ENCODE measurements around the gene CCNJL.
"Not testable (repeated sequence)": the region's sequence is repeated elsewhere in the genome, so short reads cannot be mapped to it uniquely, and the experiment has no call there.

The CCNJL gene

DNA sequence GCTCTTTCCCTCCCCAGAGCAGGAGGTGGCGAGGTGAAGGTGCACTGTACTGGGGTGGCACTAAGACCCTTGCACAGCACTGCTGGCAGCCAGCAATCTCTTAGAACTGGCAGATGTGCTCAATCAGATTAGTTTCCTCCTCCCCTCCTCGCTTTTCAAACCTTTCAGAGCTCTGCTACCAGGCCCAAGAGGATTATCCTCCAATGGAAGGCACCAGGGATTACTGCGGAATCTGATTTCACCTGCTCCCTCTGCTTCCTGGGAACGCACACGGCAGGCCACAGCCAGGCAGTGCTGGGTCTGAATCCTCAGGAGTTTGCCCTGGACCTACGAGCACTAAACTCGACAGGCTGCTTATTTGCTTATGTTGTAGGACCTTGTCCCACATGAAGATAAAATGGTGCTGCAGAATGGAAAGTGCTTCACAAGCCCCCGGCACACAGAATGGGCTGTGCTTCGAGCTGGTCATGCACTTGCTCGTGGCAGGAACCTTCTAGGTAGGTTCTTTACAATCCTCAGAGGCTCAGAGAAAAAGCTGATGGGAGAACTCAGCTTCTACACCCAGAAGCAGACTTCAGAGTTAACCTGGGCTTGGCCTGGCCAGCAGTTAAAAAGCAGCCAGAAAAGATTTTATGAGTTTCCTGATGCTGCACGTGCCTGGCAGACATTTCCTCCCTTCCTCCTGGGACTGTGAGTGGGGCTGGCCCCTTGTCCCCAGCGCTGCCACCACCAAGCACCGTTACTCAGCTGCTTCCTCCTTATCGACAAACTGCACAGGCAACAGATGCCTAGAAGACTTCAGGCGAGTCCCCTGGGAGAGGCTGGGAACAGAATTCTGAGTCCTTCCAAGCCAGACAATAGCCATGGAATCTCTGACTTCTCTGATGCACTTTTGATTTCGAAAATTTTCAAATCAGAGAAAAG is 50.0 kb downstream of the CCNJL start:
- DNase-seq (ENCODE audit: low read depth in 2 of 2) = no peak

DNA sequence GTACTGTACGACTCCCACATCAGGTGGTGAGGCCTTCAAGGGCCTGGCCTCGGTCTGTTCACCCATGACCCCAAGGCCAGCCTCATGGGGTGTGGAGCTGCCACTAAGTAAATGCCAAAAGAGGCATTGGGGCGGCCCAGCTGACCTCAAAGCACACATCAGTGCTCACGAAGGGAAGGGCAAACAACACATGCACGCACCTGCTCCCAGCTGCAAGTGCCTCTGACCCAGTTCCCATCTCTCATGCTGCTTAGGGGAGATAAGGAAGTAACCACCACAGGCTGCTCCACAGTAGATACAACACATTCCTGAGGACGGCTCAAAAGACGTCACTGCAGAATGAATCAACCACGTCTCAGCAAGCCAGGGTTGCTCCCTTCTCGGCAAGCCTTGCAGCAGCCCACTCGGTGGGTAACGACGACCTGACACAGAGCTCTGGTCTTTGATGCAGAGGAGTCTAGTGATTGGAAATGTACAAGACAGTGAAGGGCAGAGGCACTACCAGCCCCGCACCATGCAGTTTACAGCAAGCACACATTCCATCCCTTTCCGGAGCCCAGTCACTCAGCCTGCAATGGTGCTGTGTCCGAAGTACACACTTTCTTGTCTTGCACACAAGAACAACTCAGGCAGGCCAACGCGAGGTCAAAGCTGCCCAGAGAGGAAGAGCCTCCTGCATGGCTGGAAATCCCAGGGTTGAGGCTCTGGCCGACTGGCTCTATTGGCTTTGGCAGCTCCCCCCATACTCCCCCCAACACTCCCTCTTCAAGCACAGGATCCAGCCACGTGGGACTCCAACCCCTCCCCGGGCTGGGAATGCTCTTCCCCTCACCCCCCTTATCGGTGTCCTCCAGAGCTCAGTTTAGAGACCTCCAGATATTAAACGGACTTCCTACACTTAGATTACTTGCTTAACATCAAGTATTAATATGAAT is 51.2 kb downstream of the CCNJL start:
- DNase-seq (ENCODE audit: low read depth in 2 of 2) = no peak

DNA sequence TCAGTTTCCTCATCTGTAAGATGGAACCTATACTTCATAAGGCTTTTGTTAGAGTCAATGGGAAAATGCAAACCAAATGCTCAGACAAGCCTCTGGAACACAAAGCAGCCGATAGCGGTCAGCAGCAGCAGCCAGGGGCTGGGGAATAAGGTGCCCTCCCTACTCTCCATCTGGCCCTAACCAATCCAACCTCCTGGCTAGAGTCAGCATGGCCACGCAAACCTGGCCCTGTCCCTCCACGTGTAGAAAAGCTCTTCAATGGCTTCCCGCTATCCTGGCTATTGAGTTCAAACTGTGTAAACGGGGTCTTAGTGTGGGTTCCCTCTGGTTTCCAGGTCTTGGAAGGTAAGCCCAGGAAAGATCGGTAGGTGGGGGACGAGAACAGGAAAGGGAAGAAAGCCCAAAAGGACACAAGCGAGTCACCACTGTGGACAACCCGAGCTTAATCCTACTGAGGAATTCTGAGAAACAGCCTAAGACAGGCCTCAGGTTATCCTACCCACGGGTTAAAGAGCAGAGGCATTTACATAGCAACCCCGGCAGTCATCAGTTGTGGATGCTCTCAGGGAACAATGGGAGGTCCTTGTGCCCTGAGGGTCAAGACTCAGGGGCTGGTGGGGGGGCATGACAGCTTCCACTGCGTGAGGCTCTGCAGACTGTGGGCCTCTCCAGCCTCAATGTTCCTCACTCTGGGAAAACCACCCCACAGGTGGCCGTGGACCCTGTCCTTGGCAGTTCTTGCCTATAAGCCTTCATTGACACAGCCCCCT is 52.2 kb downstream of the CCNJL start:
- DNase-seq (ENCODE audit: low read depth in 2 of 2) = no peak

DNA sequence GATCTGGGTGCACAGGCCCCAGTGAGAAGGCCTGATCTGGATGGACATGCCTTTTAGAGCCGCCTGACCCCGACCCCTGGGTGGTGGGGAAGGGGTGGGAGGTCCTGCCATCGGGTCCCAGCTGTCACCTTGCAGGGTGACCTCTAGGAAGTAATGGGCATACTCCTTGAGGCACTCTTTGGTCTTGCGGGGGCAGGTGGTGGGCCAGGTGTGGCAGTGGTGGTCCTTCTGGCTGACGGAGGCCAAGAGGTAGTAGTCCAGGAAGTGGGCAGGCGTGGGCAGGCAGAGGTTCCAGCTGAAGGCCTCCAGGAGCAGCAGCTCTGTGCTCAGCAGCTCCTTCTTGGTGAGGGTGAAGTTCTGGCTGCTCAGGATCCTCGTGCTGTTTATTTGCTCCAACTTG is 53.0 kb downstream of the CCNJL start:
- DNase-seq (ENCODE audit: low read depth in 2 of 2) = no peak

DNA sequence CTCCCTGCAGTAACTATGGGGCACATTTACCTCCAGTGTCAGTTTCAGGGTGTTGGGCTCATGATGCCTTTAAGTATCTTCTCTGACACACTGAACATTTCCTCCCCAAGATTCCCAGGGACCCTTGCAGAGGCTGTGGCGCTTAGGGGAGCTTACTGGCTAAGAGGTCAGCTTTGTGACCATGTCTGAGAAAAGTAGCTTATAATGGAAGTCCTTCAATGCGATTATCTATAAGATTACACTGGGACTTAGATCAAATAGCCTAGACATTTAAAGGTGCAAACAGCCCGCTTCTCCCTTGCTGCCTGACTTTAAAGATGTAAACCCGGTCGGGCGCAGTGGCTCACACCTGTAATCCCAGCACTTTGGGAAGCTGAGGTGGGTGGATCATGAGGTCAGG is 57.7 kb downstream of the CCNJL start:
- no peak for DNase-seq (ENCODE audit: low read depth in 2 of 2)

DNA sequence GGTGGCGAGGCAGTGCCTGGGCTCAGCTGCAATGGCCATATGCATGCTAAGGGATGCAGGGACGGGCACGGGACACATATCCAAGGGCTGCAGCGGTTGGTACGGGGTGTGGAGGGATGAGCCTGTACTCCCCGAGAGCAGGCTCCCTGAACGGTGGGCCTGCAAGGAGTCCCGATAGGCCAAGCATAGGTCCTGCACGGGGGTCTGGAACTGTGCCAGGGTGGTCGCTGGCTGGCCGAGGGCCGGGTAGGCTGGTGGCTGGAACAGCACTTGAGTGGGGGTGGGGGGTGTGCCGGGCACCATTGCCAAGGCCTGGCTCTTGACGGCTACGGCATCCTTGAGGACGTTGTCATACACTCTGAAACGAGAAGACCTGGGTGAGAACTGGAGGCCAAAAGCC is 58.9 kb downstream of the CCNJL start:
- no peak for DNase-seq (ENCODE audit: low read depth in 2 of 2)

DNA sequence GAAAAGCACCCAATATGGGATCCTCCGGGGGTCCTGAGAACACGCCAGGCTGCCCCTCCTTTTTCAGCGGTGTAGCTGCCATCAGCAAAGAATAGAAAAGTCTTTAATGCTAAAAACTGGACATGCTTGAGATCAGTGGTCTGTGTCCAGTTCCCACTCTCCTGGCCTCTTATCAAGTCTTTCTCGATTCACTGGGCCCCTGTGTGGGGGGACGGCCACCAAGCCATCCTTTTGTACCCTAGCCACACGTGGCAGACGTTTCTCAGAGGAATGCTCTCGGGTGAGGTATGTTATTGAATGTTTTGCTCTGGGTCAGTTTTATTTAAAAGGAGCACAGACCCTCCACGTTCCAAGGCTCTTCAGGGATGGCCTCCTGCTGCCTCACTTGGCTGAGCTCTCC is 59.4 kb downstream of the CCNJL start:
- DNase-seq (ENCODE audit: low read depth in 2 of 2) = no peak

DNA sequence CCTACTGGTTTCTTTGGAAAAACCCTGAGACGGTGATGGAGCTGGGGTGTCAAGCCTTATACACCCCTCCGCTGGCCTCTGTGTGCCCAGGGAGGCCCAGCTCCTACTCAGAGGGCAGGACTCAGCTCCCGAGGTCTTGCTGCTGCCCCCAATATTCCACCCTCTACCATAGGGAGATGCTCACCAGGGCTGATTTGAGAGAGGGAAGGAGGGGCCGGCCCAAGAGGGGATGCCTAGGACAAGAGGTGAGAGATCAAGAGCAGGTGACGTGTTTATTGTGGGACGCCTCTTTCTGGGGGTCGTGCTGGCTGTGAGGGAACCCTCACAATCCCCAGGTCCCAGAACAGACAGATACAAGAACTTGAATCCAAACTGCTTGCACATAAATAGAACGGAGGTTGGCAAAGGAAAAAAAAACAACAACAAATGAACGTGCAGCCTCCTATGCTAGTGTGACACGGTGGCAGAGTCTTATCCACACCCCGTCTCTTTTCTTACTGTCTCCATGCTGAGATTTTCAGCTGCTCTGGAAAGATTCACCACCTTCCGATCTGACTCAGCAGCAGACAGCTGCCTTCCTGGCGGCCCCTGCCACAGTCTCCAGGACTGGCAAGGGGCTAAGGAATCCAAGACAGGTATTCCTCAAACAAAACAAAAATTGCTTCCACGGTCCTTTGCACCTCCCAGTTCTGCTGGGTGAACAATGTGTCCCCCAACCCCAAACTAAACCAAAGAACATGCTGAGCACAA is 60.8 kb downstream of the CCNJL start:
- DNase-seq (ENCODE audit: low read depth in 2 of 2) = no peak

DNA sequence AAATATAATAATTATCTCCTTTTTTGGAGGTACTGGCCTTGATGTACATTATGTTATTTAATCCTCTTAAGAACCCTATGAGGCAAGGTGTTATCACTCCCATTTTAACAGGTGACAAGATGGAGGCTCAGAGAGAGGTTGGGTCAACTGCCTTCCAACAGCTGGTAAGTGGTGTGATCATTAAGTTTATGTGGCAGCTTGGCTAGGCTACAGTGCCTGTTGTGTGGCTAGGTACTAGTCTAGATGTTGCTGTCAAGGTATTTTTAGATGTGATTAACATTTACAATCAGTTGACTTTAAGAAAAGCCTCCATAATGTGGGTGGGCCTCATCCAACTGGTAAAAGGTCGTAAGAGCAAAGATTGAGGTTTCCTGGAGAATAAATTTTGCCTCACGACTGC is 61.5 kb downstream of the CCNJL start:
- DNase-seq (ENCODE audit: low read depth in 2 of 2) = no peak

DNA sequence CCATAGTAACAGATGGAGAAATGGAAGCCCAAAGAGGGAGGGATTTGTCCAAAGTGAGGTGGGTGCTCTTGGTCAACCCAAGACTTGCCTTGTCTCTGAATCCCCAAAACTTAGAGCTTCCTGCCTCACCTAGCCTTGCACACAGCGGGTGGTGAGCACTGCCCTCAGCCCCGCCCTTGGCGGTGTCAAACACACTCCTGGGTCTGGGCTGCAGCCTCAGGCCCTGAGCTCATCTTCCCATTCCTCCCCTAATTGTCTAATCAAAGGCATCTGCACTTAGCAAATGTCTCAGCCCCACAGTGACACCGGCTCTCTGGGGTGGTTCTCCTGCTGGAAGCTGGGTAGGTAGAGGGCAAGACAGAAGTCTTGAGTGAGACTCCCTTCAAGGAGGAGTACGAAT is 62.1 kb downstream of the CCNJL start:
- DNase-seq (ENCODE audit: low read depth in 2 of 2) = no peak

DNA sequence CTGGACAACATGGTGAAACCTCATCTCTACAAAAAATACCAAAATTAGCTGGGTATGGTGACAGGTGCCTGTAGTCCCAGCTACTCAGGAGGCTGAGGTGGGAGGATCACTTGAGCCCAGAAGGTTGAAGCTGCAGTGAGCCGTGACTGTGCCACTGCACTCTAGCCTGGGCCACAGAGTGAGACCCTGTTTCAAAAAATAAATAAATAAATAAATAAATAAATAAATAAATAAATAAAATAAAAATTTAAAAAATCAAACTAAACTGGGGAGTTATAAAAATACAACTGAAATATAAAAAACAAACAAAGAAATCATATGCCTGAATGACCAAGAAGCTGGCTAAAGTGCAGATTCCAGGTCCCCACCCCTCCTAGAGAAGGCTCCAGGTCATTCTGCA is 62.8 kb downstream of the CCNJL start:
- not testable (repeated sequence) for DNase-seq (ENCODE audit: low read depth in 2 of 2)

DNA sequence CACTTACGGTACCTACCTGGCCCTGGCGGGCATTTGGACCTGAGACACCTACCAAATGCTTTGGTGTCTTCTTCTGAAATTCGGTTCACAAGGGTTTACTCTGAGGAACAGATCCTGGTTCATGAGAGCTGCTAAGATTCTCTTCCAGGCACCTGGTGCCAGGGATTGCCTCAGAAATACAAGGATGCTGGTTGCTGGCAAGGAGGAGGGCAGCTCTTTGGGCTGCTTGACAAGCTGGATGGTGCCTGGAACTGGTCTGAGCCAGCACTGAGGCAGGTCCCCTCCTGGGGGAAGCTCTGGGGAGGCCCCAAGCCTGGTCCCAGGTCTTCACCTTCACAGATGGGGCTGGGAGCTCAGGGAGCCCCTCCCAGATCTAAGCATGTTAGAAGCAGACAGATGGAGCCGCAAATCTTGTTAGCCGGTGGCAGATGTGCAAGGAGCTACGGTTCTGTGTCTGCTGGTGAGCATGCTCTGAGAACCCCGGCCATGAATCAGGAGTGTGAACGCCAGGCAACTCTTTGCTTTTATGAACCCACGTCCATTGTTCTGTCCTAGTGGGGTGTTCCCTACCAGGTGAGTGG is 66.8 kb downstream of the CCNJL start:
- DNase-seq (ENCODE audit: low read depth in 2 of 2) = no peak

DNA sequence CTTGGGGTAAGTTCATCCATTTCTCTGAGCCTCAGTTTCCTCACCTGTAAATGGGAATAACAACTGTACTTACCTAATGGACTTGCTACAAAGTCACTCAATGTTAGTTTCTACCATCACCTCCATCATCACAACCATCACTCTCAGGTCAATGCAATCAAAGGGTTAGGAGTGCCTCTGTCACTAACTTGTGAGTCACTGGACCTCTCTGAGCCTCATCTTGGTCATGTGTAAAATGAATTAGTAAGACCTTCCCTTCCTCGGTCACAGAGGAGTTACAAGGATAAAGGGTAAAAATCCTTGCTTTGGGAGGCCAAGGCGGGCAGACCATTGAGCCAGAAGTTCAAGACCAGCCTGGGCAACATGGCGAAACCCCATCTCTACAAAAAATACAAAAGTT is 70.2 kb downstream of the CCNJL start:
- DNase-seq (ENCODE audit: low read depth in 2 of 2) = no peak

DNA sequence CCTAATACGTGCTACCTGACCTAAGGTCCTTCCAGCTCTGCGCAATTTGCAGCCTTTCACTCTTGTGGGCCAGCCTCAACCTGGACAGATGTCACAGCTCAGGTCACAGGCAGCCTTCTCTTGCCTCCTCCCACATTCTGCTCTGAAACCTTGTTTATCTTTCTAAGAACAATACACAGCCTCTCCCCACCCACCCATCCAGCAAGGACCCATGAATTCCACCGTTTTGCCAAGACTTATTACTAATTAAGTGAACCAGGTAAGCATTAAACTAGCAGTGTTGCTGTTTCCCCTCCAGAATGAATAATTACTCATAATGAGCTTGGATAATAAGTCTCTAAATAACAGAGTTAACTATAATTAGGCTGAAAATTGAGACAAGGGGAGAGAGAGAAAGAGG is 72.0 kb downstream of the CCNJL start:
- DNase-seq (ENCODE audit: low read depth in 2 of 2) = no peak

DNA sequence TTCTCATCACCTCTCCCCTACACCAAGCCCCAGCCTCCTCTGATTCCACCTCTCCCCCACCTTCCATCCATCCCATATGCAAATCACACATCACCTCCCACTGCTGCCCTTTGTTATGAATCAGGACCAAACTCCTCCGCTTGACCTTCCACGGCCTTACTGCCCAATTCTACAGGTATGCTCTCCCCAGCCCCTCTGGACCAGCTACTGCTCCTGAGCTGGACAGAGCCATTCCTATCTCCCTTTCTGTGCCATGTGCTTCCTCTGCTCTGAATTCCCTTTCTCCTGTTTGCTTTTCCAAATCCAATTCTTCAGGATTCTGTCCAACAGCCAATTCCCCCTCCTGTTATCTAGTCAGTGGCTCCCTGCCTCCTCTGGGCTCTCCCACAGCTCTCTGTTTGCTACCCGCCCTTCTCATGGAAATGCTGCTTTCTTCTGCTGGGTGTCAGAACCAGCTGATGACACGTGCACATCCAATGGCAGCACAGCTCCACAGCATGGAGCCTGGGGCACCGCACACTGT is 74.7 kb downstream of the CCNJL start:
- DNase-seq (ENCODE audit: low read depth in 2 of 2) = no peak

DNA sequence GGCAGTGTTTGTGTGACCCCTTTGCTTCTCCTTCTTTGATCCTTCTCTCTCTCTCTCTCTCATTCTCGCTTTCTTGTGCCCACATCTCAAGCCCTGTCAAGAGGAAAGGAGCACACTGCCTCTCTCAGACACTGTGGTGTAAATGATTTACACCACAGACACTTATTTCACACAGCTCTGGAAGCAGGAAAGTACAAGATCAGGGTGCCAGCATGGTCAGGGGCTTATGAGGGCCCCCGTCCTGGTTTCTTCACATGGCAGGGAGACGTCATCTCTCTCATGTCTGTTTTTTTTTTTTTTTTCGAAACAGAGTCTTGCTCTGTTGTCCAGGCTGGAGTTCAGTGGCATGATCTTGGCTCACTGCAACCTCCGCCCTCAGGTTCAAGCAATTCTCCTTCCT is 76.6 kb downstream of the CCNJL start:
- DNase-seq (ENCODE audit: low read depth in 2 of 2) = no peak

DNA sequence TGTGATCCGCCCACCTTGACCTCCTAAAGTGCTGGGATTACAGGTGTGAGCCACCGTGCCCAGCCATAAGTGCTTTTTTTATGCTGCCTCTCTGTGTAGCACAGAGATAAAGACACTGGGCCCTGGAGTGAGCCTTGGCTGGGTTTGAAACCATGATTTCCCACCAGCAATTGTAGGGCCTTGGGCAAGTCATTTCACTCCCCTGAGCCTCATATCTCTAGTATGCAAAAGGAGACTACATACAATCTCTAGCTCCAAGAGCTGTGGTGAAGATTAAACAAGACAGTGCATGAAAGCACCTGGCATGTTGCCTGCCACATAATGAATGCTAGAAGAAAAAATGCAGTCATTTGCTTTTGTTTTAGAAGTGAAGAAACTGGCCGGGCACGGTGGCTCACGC is 79.1 kb downstream of the CCNJL start:
- no peak for DNase-seq (ENCODE audit: low read depth in 2 of 2)

DNA sequence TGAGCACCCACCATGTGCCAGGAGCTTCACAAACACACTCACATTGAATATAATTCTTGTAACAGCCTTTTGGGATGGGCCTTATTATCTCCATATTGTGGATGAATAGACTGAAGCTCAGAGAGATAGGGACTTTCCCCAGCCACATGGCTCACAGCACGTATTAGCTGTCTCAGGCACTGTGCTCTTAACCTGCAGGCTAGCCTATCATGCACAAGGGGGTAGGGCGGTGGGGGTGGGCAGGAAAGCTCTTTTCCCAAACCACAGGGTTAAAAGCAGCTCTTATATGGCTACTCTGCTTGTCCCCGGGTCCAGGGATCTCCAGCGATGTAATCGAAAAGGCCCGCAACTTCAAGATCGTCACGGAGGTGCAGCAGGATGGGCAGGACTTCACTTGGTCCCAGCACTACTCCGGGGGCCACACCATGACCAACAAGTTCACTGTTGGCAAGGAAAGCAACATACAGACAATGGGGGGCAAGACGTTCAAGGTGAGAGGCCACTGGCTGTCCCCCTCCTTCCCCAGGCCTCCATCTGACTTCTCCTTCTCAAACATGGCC is 80.5 kb downstream of the CCNJL start:
- DNase-seq (ENCODE audit: low read depth in 2 of 2) = no peak

DNA sequence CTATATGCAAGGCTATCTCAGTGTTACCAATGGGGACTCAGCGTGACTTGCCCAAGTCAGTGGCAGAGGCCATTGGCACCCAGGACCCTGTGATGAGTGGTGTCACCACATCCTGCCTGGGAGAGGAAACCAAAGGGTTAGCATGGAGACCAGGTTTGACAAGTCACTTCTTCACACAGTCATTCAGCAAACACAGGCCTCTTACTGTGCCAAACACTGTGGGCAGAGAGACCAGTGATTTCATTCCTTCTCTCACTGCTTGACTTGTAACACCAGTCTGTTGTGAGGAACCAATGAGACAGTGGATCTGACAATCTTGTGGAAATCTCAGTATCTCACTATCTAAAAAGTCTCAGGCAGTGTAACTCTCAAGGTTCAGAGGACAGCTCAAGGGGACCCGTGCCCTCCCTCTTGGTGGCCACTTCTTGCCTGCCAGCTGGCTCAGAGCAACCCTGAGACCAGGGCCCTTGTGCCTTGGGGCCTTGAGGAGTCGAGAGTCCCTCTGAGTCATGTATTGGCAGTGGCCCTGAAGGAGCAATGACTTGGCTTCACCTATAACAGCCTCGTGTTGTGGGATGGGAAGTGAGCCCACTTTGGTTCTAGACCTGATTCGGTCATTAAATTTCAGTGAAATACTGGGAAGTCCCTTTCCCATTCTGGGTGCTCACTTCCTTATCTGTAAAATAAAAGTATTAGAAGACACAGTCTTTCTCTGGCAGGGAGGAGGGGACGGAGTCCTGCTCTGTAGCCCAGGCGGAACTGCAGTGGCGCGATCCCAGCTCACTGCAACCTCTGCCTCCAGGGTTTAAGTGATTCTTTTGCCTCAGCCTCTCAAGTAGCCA is 81.5 kb downstream of the CCNJL start:
- DNase-seq (ENCODE audit: low read depth in 2 of 2) = no peak

Data from stimulated activated CD8-positive, alpha-beta memory T cell treated with anti-CD3 and anti-CD28 coated beads, Interleukin-15, amount 100 ng/mL, for 48 hours (primary cell).